ENCODE measurements around the gene CLIC3. TPM values are rescaled to one million over a fixed set of nuclear protein-coding genes. Genes with fewer than 3 reads are reported as not detected.

CLIC3 gene
- total RNA-seq, 1 donor, result 2.5 TPM

DNA sequence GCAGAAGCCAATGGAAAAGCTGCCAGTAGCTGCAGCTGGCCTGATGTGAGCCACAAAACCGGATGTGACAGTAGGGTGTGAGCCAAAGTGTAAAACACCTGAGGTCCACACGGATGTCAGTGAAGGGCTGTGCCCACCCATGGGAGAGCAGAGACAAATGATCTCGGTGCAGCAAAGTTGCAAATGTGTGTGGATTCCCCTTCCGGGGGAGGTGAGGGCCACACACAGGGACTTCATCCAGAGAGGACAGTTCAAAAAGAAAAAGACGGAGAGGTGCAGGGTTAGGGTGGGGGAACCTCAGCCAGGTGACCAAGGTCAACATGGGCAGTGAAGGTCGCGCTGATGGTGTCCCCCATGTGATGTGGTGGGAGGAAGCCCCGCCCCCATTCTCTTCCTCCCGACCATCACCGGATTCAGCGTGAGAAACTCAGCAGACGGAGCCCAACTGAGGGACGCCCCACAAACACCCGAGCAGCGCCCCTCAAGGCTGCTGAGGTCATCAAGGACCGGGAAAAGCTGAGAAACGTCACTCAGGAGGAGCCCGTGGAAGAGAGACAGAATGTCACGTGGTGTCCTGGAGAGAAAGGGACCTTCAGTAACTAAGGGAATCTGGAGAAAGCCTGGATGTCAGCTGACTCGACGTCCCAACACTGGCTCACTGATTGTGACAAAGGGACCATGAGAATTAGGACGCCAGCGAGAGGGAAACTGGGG lies 30.4 kb downstream of the CLIC3 start:
- H4K20me1 ChIP-seq (ENCODE audit: insufficient read depth, low read length), result no peaks in the 10 kb centered on the region
- H3K4me2 ChIP-seq (ENCODE audit: insufficient read depth, low read length), result peak overlapping the region; percentile 58
- no peak overlapping the region for H3K27ac ChIP-seq (ENCODE audit: low read depth, low read length)
- no peaks in the 10 kb centered on the region for H3K79me2 ChIP-seq (ENCODE audit: insufficient read depth, low read length)
- H3K4me3 ChIP-seq (ENCODE audit: insufficient read depth, low read length), result no peak overlapping the region
- no peaks in the 10 kb centered on the region for H3K9me3 ChIP-seq (ENCODE audit: low read depth, low read length)
- peaks cover 2% of the 10 kb centered on the region for H3K27me3 ChIP-seq (ENCODE audit: insufficient read depth, low read length)
- H3K36me3 ChIP-seq (ENCODE audit: insufficient read depth, low read length), result no peaks in the 10 kb centered on the region
- H2AFZ ChIP-seq (ENCODE audit: low read length), result no peak overlapping the region
- TF ChIP-seq, protein P1, sequence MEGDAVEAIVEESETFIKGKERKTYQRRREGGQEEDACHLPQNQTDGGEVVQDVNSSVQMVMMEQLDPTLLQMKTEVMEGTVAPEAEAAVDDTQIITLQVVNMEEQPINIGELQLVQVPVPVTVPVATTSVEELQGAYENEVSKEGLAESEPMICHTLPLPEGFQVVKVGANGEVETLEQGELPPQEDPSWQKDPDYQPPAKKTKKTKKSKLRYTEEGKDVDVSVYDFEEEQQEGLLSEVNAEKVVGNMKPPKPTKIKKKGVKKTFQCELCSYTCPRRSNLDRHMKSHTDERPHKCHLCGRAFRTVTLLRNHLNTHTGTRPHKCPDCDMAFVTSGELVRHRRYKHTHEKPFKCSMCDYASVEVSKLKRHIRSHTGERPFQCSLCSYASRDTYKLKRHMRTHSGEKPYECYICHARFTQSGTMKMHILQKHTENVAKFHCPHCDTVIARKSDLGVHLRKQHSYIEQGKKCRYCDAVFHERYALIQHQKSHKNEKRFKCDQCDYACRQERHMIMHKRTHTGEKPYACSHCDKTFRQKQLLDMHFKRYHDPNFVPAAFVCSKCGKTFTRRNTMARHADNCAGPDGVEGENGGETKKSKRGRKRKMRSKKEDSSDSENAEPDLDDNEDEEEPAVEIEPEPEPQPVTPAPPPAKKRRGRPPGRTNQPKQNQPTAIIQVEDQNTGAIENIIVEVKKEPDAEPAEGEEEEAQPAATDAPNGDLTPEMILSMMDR (IDR thresholded peaks at IDR 0.05; ENCODE audit: extremely low read depth, low read depth, low read length), result no peak
- peak; percentile 93 for DNase-seq (ENCODE audit: insufficient read length, low spot score, missing footprints)
- no peaks in the 10 kb centered on the region for H3K4me1 ChIP-seq (ENCODE audit: insufficient read depth, low read length)

DNA sequence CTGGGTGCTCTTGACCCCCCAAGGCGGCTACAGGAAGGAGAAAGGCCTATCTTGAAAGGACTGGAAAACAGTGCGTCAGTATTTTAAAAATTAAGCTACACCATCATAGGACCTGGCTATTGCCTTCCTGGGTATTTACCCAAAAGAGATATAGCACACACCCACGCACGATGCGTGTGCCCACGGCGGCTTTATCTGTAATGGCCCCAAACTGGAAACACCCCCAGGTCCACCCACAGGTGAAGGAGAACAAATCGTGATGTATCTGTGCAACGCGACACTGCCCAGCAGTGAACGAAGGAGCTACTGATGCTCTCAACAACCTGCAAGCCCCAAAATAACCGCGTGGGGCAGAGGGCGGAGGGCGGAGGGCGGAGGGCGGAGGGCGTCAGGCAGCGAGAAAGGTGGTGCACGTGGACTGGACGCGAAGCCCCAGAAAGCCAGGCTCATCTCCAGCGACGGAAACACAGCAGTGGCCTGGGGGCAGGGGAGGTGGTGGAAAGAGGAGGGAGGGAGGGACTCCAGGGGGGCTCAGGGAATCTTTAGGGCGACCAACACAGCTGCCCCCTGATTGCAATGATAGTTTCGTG lies 31.4 kb downstream of the CLIC3 start:
- Histone ChIP-seq H3K4me1 (ENCODE audit: insufficient read depth, low read length) (no peaks in the 10 kb centered on the region), H4K20me1 (ENCODE audit: insufficient read depth, low read length) (no peaks in the 10 kb centered on the region), H3K4me3 (ENCODE audit: insufficient read depth, low read length) (no peak overlapping the region), H3K79me2 (ENCODE audit: insufficient read depth, low read length) (no peaks in the 10 kb centered on the region), H3K27me3 (ENCODE audit: insufficient read depth, low read length) (peaks cover 2% of the 10 kb centered on the region), H2AFZ (ENCODE audit: low read length) (no peak overlapping the region), H3K4me2 (ENCODE audit: insufficient read depth, low read length) (no peak overlapping the region), H3K36me3 (ENCODE audit: insufficient read depth, low read length) (no peaks in the 10 kb centered on the region), H3K27ac (ENCODE audit: low read depth, low read length) (no peak overlapping the region), H3K9me3 (ENCODE audit: low read depth, low read length) (no peaks in the 10 kb centered on the region)
- no peak for DNase-seq (ENCODE audit: insufficient read length, low spot score, missing footprints)
- TF ChIP-seq, protein P1 (IDR thresholded peaks at IDR 0.05; ENCODE audit: extremely low read depth, low read depth, low read length), result no peak

DNA sequence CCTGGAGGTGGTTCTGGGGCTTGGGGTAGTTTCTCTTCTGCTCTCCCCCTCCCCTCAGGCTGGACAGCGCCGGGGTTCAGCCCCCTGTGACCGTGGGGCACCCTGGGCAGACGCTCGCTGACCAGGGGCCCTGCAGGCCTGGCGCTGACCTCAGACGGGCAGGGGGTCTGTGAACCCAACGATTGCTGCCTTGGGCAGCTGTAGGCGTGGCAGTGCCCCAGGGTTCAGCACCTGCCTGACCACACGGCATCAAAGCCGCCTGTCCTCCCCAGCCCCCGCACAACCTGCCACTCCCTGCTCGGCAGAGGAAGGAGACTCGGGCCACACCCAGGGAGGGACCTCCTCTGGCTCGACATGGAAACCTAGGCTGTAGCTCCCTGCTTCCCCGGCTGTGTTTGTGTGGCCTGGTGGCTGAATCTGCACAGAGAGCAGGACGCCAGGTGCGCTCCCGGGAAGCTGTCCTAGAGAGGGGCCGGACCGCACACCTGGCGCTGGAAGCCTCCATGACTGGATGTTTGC lies 32.1 kb downstream of the CLIC3 start:
- H3K4me2 ChIP-seq (ENCODE audit: insufficient read depth, low read length), result no peak overlapping the region

DNA sequence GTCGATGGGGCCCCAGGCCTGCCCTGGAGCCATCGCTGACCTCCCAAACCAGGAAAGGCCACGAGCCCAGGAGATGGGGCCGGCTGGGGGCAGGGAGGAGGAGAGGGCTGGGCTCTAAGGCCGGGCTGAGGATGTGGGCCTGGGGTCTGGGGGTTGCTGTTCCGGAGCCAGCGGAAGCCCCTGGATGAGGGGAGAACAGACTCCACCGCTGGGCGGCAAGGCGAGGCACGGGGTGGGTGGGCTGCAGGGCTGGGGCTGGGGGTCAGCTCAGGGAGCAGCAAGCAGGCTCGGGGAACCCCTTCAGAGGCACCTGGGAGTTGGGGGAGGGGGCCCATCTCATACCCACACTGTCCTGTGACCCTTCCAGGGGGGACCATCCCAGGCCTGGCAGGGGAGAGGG lies 32.6 kb downstream of the CLIC3 start:
- no peak for DNase-seq (ENCODE audit: insufficient read length, low spot score, missing footprints)
- Histone ChIP-seq H3K27me3 (ENCODE audit: insufficient read depth, low read length) (peaks cover 2% of the 10 kb centered on the region), H3K36me3 (ENCODE audit: insufficient read depth, low read length) (no peaks in the 10 kb centered on the region), H3K4me1 (ENCODE audit: insufficient read depth, low read length) (no peaks in the 10 kb centered on the region), H2AFZ (ENCODE audit: low read length) (no peak overlapping the region), H4K20me1 (ENCODE audit: insufficient read depth, low read length) (no peaks in the 10 kb centered on the region), H3K4me3 (ENCODE audit: insufficient read depth, low read length) (no peak overlapping the region), H3K27ac (ENCODE audit: low read depth, low read length) (no peak overlapping the region), H3K4me2 (ENCODE audit: insufficient read depth, low read length) (no peak overlapping the region), H3K9me3 (ENCODE audit: low read depth, low read length) (no peaks in the 10 kb centered on the region), H3K79me2 (ENCODE audit: insufficient read depth, low read length) (no peaks in the 10 kb centered on the region)
- TF ChIP-seq, protein P1 (IDR thresholded peaks at IDR 0.05; ENCODE audit: extremely low read depth, low read depth, low read length), result no peak

More for the DNA sequence above, 32.1 kb downstream of the CLIC3 start:
- DNase-seq (ENCODE audit: insufficient read length, low spot score, missing footprints), result no peak
- Histone ChIP-seq H3K4me1 (ENCODE audit: insufficient read depth, low read length) (no peaks in the 10 kb centered on the region), H4K20me1 (ENCODE audit: insufficient read depth, low read length) (no peaks in the 10 kb centered on the region), H2AFZ (ENCODE audit: low read length) (no peak overlapping the region), H3K27ac (ENCODE audit: low read depth, low read length) (no peak overlapping the region), H3K36me3 (ENCODE audit: insufficient read depth, low read length) (no peaks in the 10 kb centered on the region), H3K27me3 (ENCODE audit: insufficient read depth, low read length) (peaks cover 2% of the 10 kb centered on the region), H3K9me3 (ENCODE audit: low read depth, low read length) (no peaks in the 10 kb centered on the region), H3K79me2 (ENCODE audit: insufficient read depth, low read length) (no peaks in the 10 kb centered on the region), H3K4me3 (ENCODE audit: insufficient read depth, low read length) (no peak overlapping the region)
- TF ChIP-seq, protein P1 (IDR thresholded peaks at IDR 0.05; ENCODE audit: extremely low read depth, low read depth, low read length), result no peak
